Neural crest cell (in vitro differentiated cells): ENCODE measurements around the gene ARHGDIG. TPM values are rescaled to one million over a fixed set of nuclear protein-coding genes. Genes with fewer than 3 reads are reported as not detected.
"Not testable (repeated sequence)": the region's sequence is repeated elsewhere in the genome, so short reads cannot be mapped to it uniquely, and the experiment has no call there.

Source experiments
- DNase-seq: peaks from one replicate; pipeline ENCODE4 v3.0.0; 2021; ENCODE audit warnings: low read depth, mixed read lengths, low spot score
- H3K27ac Mint-ChIP-seq: one replicate; pipeline ENCODE4 v1.8.0; 2021; ENCODE audit warnings: mild to moderate bottlenecking, mixed read lengths; ENCODE audit not compliant: unreplicated experiment
- H3K27me3 Mint-ChIP-seq: 2 replicates; pipeline ENCODE4 v1.8.0; 2021; ENCODE audit warnings: low read depth, mild to moderate bottlenecking, mixed read lengths
- H3K36me3 Mint-ChIP-seq: 2 replicates; pipeline ENCODE4 v1.8.0; 2021; ENCODE audit warnings: low read depth, mild to moderate bottlenecking, mixed read lengths
- H3K4me1 Mint-ChIP-seq: 2 replicates; pipeline ENCODE4 v1.8.0; 2021; ENCODE audit warnings: mixed read lengths
- H3K4me3 Mint-ChIP-seq: one replicate; pipeline ENCODE4 v1.8.0; 2021; ENCODE audit warnings: mild to moderate bottlenecking, mixed read lengths
- H3K9me3 Mint-ChIP-seq: 2 replicates; pipeline ENCODE4 v1.8.0; 2021; ENCODE audit warnings: mixed read lengths
- total RNA-seq: library from RNA; stranded (reverse); gene quantifications from 2 replicates; pipeline ENCODE4 v1.2.1, GENCODE V29; 2021
- TF ChIP-seq, protein P1 (sequence below): fragments of 200-600 bp; sonication (generic); conservative IDR thresholded peaks from 2 replicates; pipeline ENCODE4 v1.5.0; 2021; ENCODE audit warnings: antibody characterized with exemption, mild to moderate bottlenecking

The ARHGDIG gene
- total RNA-seq, 1 donor from 2014 or later = 3.0 TPM

DNA sequence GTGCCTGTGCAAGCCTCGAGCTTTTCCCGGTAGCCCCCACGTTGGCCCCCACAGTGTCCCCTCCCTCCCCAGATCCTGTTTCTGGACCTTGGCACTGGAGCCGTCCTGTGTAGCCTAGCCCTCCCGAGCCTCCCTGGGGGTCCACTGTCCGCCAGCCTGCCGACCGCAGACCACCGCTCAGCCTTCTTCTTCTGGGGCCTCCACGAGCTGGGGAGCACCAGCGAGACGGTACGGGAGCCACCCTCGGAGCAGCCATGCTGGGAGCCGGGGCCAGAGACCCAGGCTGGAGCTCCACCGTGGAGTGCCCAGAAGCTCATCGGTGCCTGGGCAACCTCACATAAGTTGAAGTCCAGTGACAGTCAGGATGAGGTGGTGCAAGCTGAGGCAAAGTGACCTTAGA is 16.4 kb upstream of the ARHGDIG start:
- Mint-ChIP-seq H3K36me3 (no peaks in the 10 kb centered on the region), H3K9me3 (no peaks in the 10 kb centered on the region), H3K4me1 (no peaks in the 10 kb centered on the region), H3K27ac (no peak overlapping the region), H3K4me3 (no peak overlapping the region), H3K27me3 (peaks cover 5% of the 10 kb centered on the region)
- TF ChIP-seq, protein P1, sequence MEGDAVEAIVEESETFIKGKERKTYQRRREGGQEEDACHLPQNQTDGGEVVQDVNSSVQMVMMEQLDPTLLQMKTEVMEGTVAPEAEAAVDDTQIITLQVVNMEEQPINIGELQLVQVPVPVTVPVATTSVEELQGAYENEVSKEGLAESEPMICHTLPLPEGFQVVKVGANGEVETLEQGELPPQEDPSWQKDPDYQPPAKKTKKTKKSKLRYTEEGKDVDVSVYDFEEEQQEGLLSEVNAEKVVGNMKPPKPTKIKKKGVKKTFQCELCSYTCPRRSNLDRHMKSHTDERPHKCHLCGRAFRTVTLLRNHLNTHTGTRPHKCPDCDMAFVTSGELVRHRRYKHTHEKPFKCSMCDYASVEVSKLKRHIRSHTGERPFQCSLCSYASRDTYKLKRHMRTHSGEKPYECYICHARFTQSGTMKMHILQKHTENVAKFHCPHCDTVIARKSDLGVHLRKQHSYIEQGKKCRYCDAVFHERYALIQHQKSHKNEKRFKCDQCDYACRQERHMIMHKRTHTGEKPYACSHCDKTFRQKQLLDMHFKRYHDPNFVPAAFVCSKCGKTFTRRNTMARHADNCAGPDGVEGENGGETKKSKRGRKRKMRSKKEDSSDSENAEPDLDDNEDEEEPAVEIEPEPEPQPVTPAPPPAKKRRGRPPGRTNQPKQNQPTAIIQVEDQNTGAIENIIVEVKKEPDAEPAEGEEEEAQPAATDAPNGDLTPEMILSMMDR = no peak
- DNase-seq = no peak

DNA sequence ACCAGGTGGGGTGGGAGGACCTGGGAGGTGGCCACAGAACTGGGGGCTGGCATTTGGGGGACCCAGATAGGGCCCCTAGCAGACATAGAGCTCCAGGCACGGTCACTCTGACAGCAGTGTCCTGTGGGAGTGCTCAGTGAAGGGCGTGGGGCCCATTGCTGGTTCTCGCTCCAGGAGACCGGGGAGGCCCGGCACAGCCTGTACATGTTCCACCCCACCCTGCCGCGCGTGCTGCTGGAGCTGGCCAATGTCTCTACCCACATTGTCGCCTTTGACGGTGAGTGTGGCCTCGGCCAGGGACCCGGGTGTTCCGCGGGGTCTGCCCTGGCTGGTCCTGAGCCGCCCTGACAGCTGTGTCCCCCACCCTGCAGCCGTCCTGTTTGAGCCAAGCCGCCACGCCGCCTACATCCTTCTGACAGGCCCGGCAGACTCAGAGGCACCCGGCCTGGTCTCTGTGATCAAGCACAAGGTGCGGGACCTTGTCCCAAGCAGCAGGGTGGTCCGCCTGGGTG is 15.9 kb upstream of the ARHGDIG start:
- H3K4me3 Mint-ChIP-seq = no peak overlapping the region

DNA sequence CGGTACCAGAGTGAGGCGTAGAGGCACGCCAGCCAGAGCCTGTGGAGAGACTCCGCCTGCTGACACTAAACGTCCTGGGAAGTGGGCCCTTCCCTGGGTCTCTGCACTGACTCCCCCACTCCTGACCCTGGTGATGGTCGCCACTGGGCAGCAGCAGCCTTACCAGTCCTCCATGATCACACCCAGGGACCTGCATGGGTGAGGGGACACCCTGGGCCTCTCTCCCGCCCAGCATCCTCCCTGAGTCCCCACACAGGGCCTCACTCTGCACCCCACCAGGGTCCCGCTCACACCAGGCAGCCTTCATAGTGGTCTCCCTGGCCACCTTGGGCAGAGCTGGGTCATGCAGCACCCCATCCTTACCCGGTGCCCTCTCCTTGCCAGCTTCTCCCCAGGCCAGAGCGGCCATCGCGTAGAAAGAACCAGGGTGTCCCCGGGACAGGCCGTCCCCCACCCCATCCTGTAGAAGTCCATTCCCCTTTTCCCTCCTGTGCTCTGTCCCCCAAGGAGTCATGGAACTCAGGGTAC is 15.3 kb upstream of the ARHGDIG start:
- no peak overlapping the region for H3K4me3 Mint-ChIP-seq
- no peak overlapping the region for H3K27ac Mint-ChIP-seq
- H3K27me3 Mint-ChIP-seq = peaks cover 5% of the 10 kb centered on the region
- DNase-seq = no peak
- no peaks in the 10 kb centered on the region for H3K4me1 Mint-ChIP-seq
- no peaks in the 10 kb centered on the region for H3K36me3 Mint-ChIP-seq
- TF ChIP-seq, protein P1 = no peak
- no peaks in the 10 kb centered on the region for H3K9me3 Mint-ChIP-seq

More for the DNA sequence above, 15.9 kb upstream of the ARHGDIG start:
- TF ChIP-seq, protein P1 = no peak
- H3K27me3 Mint-ChIP-seq = peaks cover 5% of the 10 kb centered on the region
- H3K4me1 Mint-ChIP-seq = no peaks in the 10 kb centered on the region
- no peak overlapping the region for H3K27ac Mint-ChIP-seq
- no peaks in the 10 kb centered on the region for H3K36me3 Mint-ChIP-seq
- DNase-seq = no peak
- H3K9me3 Mint-ChIP-seq = no peaks in the 10 kb centered on the region

DNA sequence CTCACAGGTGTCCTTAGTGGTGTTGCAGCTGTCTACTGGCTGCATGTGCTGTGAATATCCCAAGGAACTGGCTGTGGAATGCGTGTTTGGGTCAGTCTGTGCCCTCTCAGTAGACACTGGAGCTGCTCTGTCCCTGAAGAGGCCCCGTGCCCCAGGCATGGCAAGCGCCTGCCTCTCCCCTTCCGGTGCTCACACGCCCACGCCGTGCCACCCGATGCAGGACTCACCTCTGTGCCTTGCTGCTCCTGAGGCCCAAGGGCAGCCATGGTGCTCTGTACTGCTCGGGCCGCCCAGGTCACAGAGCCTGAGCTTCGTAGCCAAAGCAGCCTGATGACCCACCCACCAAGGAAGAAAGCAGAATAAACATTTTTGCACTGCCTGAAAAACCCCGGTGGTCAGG is 14.7 kb upstream of the ARHGDIG start:
- H3K27ac Mint-ChIP-seq = no peak overlapping the region
- no peaks in the 10 kb centered on the region for H3K9me3 Mint-ChIP-seq
- peaks cover 5% of the 10 kb centered on the region for H3K27me3 Mint-ChIP-seq
- TF ChIP-seq, protein P1 = no peak
- H3K4me1 Mint-ChIP-seq = no peaks in the 10 kb centered on the region
- no peak overlapping the region for H3K4me3 Mint-ChIP-seq
- no peak for DNase-seq
- no peaks in the 10 kb centered on the region for H3K36me3 Mint-ChIP-seq

DNA sequence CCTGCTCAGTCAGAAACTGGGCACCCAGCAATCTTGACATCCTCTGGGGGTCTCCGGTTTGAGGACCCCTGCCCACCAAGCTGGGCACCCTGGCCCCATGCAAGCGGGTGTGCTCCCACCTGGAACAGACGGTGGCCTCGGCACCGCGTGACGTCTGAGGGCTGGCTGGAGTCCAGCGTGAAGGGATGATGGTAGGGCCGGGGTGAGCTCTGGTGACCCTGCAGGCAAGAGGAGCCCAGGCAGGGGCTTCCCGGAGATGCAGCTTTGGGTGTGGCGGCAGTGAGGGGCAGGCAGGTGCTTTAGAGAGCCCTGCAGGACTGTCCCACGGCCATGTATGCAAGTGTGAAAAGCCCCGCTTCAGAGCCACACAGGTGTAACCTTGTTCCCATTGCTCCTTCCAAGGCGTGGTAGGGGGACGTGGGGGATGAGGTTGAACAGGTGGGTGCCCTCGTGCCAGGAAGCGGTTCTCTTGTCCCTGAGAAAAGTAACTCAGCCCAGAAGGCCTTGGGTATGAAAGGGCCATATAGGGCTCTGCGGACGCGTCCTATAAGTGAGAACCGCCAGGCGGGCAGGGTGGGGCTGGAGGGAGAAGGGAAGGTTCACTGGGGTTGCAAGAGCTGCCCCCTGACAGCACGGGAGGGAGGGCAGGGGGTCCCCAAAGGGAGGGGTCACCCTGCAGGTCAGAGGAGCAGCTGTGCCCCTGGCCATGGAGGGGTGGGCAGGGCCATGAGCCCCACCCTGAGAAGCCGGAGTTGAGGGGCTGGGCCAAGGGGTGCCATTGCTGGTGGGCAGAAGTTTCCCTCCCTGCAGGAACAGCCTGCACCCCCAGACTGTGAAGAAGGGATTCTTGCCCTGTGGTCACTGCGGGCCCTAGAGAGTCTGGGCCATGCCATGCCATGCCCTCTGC is 13.9 kb upstream of the ARHGDIG start:
- TF ChIP-seq, protein P1 = no peak
- Mint-ChIP-seq H3K4me3 (no peak overlapping the region), H3K27me3 (peaks cover 5% of the 10 kb centered on the region), H3K27ac (no peak overlapping the region), H3K9me3 (no peaks in the 10 kb centered on the region), H3K4me1 (no peaks in the 10 kb centered on the region), H3K36me3 (no peaks in the 10 kb centered on the region)
- no peak for DNase-seq

DNA sequence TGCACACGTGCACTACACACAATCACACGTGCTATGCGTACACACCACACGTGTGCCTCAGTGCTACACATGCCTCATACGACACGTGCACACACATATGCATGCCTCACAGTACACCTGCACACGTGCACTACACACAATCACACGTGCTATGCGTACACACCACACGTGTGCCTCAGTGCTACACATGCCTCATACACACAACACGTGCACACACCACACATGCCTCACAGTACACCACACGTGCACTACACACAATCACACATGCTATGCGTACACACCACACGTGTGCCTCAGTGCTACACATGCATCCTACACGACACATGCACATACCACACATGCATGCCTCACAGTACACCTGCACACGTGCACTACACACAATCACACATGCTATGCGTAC is 12.8 kb upstream of the ARHGDIG start:
- H3K4me3 Mint-ChIP-seq, H3K27ac Mint-ChIP-seq, H3K27me3 Mint-ChIP-seq, H3K36me3 Mint-ChIP-seq, H3K9me3 Mint-ChIP-seq, H3K4me1 Mint-ChIP-seq, DNase-seq: not testable (repeated sequence)
